HG03097 (cell line): ENCODE data around the gene SYNRG.
A peak's percentile ranks its signal among the peaks of the same experiment; 100 is the strongest.
"Not testable (repeated sequence)": the region's sequence is repeated elsewhere in the genome, so short reads cannot be mapped to it uniquely, and the experiment has no call there.

Experiments
- ATAC-seq: cut with Tn5 transposase; IDR thresholded peaks from one replicate; pipeline ENCODE4 v1.9.1; 2021; ENCODE audit not compliant: unreplicated experiment, low FRiP score

Gene SYNRG, protein sequence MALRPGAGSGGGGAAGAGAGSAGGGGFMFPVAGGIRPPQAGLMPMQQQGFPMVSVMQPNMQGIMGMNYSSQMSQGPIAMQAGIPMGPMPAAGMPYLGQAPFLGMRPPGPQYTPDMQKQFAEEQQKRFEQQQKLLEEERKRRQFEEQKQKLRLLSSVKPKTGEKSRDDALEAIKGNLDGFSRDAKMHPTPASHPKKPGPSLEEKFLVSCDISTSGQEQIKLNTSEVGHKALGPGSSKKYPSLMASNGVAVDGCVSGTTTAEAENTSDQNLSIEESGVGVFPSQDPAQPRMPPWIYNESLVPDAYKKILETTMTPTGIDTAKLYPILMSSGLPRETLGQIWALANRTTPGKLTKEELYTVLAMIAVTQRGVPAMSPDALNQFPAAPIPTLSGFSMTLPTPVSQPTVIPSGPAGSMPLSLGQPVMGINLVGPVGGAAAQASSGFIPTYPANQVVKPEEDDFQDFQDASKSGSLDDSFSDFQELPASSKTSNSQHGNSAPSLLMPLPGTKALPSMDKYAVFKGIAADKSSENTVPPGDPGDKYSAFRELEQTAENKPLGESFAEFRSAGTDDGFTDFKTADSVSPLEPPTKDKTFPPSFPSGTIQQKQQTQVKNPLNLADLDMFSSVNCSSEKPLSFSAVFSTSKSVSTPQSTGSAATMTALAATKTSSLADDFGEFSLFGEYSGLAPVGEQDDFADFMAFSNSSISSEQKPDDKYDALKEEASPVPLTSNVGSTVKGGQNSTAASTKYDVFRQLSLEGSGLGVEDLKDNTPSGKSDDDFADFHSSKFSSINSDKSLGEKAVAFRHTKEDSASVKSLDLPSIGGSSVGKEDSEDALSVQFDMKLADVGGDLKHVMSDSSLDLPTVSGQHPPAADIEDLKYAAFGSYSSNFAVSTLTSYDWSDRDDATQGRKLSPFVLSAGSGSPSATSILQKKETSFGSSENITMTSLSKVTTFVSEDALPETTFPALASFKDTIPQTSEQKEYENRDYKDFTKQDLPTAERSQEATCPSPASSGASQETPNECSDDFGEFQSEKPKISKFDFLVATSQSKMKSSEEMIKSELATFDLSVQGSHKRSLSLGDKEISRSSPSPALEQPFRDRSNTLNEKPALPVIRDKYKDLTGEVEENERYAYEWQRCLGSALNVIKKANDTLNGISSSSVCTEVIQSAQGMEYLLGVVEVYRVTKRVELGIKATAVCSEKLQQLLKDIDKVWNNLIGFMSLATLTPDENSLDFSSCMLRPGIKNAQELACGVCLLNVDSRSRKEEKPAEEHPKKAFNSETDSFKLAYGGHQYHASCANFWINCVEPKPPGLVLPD (N-terminal part only)

GRCh38 chr17:37609170-37610040, at the start of gene SYNRG:
Gene SYNRG (minus strand): TSS chr17:37609418. CDS start chr17:37609355, 63 bp downstream.
- peak; percentile 87 for ATAC-seq

GRCh38 chr17:37657202-37657601, 48.0 kb upstream of the SYNRG start:
- no peak for ATAC-seq

GRCh38 chr17:37651849-37652248, 42.6 kb upstream of the SYNRG start:
- ATAC-seq = no peak

- no peak for ATAC-seq
Measured at GRCh38 chr17:37650419-37651003, 41.3 kb upstream of the SYNRG start.

DNA sequence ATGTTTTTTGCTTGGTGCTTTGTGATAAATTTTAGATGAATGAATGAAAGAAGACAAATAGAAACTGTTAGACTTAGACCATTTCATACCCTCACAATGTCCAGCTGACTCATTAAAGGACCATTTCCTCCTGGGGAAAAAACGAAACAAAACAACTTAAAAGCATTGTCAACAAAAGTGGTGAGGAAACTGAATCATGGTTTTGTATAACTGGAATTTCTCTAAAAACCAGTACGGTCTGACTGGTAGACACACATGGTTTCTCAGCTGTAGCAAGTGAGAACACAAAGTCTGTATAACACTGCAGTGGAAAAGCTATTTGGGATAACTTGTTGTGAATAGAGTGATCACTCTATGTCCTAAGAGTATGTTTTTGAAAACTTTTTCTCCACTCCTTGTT, 39.3 kb upstream of the SYNRG start:
- ATAC-seq = no peak

DNA sequence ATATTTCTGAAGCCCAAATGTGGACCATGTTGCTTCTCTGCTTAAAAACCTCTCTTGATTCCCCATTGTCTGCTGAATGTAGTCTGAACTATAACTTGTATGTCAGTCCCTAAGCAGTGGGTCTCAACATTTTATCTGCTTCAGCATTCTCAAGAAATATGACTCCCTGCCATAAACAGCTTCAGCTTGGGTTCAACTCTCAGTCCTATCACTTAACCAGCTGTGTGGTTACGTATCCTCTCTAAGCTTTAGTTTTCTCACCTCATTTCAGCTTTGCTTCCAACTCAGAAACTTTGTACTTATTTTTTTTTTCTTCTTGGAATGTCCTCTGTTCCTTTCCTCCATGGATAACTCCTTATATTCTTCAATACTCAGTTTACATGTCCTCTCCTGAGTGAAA, 38.6 kb upstream of the SYNRG start:
- ATAC-seq = no peak

- ATAC-seq = no peak
Measured at GRCh38 chr17:37643869-37644268, 34.7 kb upstream of the SYNRG start.

DNA sequence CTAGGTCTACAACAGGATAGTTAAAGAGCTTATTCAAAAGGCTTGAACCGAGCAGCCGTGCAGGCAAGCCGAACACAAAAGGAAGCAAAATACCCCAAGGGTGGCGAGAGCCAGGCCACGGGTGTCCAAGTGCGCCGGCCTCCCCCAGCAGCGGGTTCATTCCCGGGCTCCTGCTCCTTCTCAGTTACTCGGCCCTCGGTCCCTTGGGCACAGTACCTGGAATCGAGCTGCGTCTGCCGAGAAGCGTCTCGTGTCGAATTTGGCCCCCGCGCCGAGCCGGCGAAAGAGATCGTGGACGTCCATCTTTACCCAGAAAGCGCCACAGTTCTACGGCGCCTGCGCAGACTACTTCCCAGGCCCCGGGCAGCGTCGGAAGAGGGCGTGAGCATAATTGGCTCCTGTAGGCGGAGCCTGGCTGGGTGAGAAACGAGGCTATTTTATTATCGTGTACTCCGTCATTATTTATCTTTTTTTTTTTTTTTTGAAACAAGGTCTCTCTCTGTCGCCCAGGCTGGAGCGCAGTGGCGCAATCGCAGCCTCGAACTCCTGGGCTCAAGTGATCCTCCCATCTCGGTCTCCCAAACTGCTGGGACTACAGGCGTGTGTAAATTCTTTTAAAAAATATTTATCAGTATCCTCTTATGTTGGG, 34.0 kb upstream of the SYNRG start, which contains the start of gene DDX52:
TSS of gene DDX52 (minus strand) at position 329 of the 649 bp plus-strand sequence. CDS start at position 303, 26 bp downstream.
- no peak for ATAC-seq

DNA sequence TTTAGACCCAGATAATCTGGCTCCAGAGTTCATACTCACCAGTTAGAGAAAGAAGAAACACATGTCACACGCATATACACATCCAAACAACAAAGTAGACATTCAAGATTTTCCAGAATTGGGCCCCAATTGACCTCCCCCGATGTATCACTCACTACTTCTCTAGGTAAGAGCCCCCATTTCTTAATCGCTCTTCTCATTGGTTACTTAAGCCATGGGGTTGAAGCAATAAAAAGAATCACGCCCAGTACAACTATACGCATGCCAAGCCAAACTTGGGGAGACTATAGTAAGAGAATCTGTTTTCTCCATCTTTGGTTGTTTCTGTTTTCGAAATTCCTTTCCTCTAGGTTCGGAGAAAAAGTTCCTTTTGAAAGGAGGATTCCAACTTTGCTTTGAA, 33.5 kb upstream of the SYNRG start:
- no peak for ATAC-seq

GRCh38 chr17:37640015-37640414, 30.8 kb upstream of the SYNRG start:
- no peak for ATAC-seq

DNA sequence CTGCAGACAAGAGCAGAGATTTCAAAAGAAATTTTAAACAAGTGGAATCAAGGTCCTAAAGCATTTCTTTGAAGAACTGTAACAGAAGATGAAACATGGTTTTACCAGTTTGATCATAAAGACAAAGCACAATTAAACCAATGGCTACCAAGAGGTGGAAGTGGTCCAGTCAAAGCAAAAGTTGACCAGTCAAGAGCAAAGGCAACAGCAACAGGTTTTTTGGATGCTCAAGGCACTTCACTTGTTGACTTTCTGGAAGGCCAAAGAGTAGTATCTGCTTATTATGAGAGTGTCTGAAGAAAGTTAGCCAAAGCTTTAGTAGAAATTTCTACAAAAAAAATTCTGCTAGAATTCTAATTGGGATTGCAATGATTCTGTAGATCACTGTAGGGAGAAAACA, 28.7 kb upstream of the SYNRG start:
- ATAC-seq = no peak

GRCh38 chr17:37616430-37616829, 7.2 kb upstream of the SYNRG start:
- ATAC-seq = not testable (repeated sequence)

GRCh38 chr17:37614823-37615222, 5.6 kb upstream of the SYNRG start:
- no peak for ATAC-seq

GRCh38 chr17:37614391-37614790, 5.2 kb upstream of the SYNRG start:
- ATAC-seq = no peak

- no peak for ATAC-seq
Measured at GRCh38 chr17:37610971-37611370, 1.8 kb upstream of the SYNRG start.

- not testable (repeated sequence) for ATAC-seq
Measured at GRCh38 chr17:37610041-37610420, 813 bp upstream of the SYNRG start.

GRCh38 chr17:37608351-37609169, 658 bp downstream of the SYNRG start:
- peak; percentile 16 for ATAC-seq
